GM21367 (cell line): ENCODE data around the gene ARHGAP24.
A peak's percentile ranks its signal among the peaks of the same experiment; 100 is the strongest.
"Not testable (repeated sequence)": the region's sequence is repeated elsewhere in the genome, so short reads cannot be mapped to it uniquely, and the experiment has no call there.

ENCODE experiments used
- ATAC-seq: cut with Tn5 transposase; IDR thresholded peaks from one replicate; pipeline ENCODE4 v1.9.1; 2021; ENCODE audit not compliant: unreplicated experiment

ARHGAP24 gene

GRCh38 chr4:86004030-86004429, 529.1 kb downstream of the ARHGAP24 start:
- ATAC-seq, result no peak

- ATAC-seq, result no peak
Observed at GRCh38 chr4:86006057-86006456, 531.1 kb downstream of the ARHGAP24 start.

GRCh38 chr4:86007042-86007441, 532.1 kb downstream of the ARHGAP24 start:
- no peak for ATAC-seq

GRCh38 chr4:86011117-86011516, 536.2 kb downstream of the ARHGAP24 start:
- no peak for ATAC-seq

- ATAC-seq, result no peak
Observed at GRCh38 chr4:86013621-86014020, 538.7 kb downstream of the ARHGAP24 start.

GRCh38 chr4:86014599-86014998, 539.6 kb downstream of the ARHGAP24 start:
- peak; percentile 75 for ATAC-seq

- ATAC-seq, result no peak
Observed at GRCh38 chr4:86015412-86016350, 540.7 kb downstream of the ARHGAP24 start.

- no peak for ATAC-seq
Observed at GRCh38 chr4:86019362-86019761, 544.4 kb downstream of the ARHGAP24 start.

GRCh38 chr4:86019906-86020305, 545.0 kb downstream of the ARHGAP24 start:
- no peak for ATAC-seq

- not testable (repeated sequence) for ATAC-seq
Observed at GRCh38 chr4:86021671-86022070, 546.7 kb downstream of the ARHGAP24 start.

- ATAC-seq, result no peak
Observed at GRCh38 chr4:86026720-86027119, 551.8 kb downstream of the ARHGAP24 start.

GRCh38 chr4:86031927-86032326, 557.0 kb downstream of the ARHGAP24 start:
- no peak for ATAC-seq

- no peak for ATAC-seq
Observed at GRCh38 chr4:86032476-86033022, 557.6 kb downstream of the ARHGAP24 start.

GRCh38 chr4:86033171-86033570, 558.2 kb downstream of the ARHGAP24 start:
- ATAC-seq, result no peak

GRCh38 chr4:86034616-86035015, 559.7 kb downstream of the ARHGAP24 start:
- ATAC-seq, result no peak

GRCh38 chr4:86035688-86036087, 560.7 kb downstream of the ARHGAP24 start:
- ATAC-seq, result no peak

GRCh38 chr4:86036736-86037135, 561.8 kb downstream of the ARHGAP24 start:
- ATAC-seq, result no peak

- ATAC-seq, result no peak
Observed at GRCh38 chr4:86038037-86038436, 563.1 kb downstream of the ARHGAP24 start.

GRCh38 chr4:86043755-86044592, 569.0 kb downstream of the ARHGAP24 start:
- peak; percentile 69 for ATAC-seq

- ATAC-seq, result no peak
Observed at GRCh38 chr4:86044593-86044985, 569.6 kb downstream of the ARHGAP24 start.

GRCh38 chr4:86048426-86048825, 573.5 kb downstream of the ARHGAP24 start:
- no peak for ATAC-seq
